ENCODE data around the gene TMEM9.

TMEM9 gene

GRCh38 chr1:201085902-201086735 lies 68.2 kb downstream of the TMEM9 start:
- in situ Hi-C loops (cut with MboI; ENCODE audit: low sequenced_read_pairs), result no loop called here
